NCI-H1694 treated with DMSO at 0.1 percent for 48 hours (cell line): ENCODE results near the gene SPTBN4.
"Not testable (repeated sequence)": the region's sequence is repeated elsewhere in the genome, so short reads cannot be mapped to it uniquely, and the experiment has no call there.

ENCODE experiments used
- DNase-seq: peaks from one replicate; lab custom pipeline; 2025; lab: John Stamatoyannopoulos, UW

Gene SPTBN4

DNA sequence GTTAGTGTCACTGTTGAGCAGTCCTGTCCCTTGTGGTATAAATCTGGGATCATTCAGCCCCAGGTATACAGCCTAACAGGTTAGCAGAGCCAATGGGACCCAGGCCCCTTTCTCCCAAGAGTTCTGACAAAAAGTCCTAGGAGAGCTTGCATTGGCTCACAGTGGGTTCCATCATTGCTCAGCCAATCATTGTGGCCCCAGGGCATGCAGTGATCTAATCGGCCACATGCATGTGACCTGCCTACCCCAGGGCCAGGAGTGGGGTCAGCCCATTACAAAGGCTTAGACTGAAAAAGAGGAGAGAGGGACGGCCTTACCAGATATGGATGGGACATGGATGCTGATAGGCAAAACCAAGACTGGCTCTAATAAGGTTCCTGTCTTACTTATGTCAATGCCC is 41.1 kb downstream of the SPTBN4 start:
- DNase-seq = no peak

DNA sequence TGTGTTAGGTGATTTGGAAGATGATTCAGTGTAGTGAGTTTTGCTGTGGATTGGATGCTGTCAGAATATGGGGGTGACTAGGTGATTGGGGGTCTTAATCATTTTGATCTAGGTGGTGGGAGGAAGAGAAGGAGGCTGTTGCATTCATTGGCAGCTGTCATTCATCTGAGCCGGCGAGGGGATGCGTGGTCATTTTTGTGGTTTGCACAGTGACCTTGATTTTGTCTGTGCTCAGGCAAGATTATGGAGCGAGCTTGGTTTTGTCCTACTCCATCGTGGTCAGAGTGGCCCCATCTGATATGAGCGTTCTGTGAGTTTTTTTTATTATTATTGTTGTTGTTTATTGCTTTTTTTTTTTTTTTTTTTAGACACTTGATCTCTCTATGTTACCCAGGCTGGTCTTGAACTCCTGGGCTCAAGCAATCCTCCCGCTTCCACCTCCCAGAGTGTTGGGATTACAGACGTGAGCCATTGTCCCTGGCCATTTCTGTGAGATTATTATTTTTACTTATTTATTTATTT is 42.0 kb downstream of the SPTBN4 start:
- no peak for DNase-seq

DNA sequence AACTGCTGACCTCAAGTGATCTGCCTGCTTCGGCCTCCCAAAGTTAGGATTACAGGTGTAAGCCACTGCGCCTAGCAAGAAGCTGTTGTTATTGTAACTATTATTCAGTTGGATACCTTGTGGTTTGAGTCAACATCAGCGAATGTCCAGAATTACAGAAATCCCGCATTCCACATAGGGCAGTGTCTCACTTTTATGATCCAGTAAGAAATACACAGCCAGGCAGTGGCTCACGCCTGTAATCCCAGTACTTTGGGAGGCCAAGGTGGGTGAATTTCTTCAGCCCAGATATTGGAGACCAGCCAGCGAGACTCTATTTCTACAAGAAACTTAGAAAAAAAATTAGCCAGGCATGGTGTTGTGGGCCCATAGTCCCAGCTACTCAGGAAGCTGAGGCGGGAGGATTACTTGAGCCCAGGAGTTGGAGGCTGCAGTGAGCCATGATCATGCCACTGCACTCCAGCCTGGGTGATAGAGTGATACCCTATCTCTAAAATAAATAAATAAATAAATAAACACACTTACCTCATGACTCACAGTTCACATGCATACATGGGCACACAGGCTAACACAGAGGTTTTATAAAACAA is 43.8 kb downstream of the SPTBN4 start:
- no peak for DNase-seq

DNA sequence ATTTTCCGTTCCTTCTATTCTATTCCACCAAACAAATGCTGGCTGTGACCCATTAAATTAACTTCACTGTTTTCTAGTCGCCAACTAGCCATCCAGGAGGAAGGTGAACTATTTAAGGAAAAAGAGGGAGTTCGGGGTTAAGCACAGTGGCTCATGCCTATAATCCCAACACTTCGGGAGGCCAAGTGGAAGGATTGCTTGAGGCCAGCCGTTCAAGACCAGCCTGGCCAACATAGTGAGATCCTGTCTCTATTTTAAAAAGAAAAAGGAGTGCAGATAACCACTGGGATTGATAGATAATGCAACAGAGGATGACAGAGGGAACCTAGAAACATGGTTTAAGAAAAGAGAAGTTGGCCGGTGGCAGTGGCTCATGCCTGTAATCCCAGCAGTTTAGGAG is 44.7 kb downstream of the SPTBN4 start:
- DNase-seq = no peak

DNA sequence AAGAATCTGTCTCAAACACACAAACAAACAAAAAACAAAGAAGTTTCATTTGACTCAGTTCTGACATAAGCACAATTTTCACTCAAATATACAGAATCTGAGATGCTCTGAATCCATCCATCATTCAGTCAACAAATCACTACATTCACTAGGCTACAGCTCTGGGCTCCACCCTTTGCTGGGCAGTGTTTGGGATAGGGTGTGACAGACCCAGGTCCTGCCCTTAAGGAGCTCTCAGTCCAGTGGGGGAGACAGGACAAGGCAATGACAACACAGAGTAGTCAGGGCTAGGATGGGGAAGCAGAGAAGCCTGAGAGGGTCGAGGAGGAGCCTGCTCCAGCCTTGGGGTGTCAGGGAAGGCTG is 45.3 kb downstream of the SPTBN4 start:
- no peak for DNase-seq

DNA sequence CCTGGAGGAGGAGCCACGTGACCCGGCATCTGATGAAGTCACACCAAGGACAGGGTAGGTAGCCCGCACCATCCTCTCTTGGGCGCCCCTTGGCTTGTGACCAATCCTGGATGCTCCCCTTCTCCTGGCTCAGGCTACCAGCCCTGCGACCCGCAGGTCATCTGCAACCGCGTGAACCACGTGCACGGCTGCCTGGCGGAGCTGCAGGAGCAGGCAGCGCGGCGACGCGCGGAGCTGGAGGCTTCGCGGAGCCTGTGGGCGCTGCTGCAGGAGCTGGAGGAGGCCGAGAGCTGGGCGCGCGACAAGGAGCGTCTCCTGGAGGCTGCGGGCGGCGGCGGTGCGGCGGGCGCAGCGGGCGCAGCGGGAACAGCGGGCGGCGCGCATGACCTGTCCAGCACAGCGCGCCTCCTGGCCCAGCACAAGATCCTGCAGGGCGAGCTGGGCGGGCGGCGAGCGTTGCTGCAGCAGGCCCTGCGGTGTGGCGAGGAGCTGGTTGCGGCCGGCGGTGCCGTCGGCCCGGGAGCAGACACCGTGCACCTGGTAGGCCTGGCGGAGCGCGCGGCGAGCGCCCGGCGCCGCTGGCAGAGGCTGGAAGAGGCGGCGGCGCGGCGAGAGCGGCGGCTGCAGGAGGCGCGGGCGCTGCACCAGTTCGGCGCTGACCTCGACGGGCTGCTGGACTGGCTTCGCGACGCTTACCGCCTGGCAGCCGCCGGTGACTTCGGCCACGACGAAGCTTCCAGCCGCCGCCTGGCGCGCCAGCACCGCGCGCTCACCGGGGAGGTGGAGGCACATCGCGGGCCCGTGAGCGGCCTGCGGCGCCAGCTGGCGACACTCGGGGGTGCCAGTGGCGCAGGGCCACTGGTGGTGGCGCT is 45.9 kb downstream of the SPTBN4 start:
- DNase-seq = no peak

DNA sequence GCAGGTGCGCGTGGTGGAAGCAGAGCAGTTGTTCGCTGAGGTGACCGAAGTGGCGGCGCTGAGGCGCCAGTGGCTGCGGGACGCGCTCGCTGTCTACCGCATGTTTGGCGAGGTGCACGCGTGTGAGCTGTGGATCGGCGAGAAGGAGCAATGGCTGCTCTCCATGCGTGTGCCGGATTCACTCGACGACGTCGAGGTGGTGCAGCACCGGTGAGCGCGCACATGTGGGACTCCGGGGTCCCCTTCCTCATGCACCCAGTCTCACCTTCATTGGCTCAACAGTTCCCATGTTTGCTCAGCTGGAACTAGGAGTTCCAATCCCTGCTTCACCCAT is 46.5 kb downstream of the SPTBN4 start:
- DNase-seq = no peak

DNA sequence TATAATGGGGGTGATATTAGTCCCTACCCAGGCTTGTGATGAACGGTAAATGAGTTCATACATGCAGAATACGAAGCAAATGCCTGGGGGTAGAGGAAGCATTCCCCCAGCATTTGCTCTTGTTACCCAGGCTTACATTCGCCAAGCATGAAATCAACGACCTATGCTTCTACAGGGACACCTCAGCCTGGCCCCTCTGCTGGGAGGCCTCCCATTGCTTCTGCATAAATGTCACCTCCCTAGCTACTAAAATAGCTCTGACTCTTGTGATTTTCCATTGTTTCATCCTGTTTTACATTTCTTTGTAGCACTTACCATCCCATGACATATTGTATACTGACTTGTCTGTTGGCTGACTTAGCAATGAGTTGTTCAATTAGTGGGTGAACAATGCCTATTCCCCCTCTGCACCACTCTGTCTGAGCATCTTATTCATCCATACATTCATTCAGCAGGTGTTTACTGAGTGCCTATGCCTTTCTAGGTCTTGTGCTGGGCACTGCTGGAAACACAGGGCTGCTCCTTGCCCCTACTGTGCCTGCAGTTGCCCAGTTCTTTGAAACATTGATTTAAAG is 47.0 kb downstream of the SPTBN4 start:
- no peak for DNase-seq

DNA sequence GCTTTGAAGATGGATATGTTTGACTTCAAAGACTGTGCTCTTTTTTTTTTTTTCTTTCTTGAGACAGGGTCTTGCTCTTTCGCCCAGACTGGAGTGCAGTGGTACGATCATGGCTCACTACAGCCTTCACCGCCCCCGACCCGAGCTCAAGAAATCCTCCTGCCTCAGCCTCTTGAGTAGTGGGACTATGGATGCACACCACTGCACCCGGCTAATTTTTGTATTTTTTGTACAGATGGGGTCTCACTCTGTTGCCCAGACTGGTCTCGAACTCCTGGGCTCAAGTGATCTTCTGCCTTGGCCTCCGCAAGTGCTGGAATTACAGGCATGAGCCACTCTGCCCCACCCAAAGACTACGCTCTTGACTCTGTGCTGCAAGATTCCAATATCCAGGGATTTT is 50.4 kb downstream of the SPTBN4 start:
- no peak for DNase-seq

DNA sequence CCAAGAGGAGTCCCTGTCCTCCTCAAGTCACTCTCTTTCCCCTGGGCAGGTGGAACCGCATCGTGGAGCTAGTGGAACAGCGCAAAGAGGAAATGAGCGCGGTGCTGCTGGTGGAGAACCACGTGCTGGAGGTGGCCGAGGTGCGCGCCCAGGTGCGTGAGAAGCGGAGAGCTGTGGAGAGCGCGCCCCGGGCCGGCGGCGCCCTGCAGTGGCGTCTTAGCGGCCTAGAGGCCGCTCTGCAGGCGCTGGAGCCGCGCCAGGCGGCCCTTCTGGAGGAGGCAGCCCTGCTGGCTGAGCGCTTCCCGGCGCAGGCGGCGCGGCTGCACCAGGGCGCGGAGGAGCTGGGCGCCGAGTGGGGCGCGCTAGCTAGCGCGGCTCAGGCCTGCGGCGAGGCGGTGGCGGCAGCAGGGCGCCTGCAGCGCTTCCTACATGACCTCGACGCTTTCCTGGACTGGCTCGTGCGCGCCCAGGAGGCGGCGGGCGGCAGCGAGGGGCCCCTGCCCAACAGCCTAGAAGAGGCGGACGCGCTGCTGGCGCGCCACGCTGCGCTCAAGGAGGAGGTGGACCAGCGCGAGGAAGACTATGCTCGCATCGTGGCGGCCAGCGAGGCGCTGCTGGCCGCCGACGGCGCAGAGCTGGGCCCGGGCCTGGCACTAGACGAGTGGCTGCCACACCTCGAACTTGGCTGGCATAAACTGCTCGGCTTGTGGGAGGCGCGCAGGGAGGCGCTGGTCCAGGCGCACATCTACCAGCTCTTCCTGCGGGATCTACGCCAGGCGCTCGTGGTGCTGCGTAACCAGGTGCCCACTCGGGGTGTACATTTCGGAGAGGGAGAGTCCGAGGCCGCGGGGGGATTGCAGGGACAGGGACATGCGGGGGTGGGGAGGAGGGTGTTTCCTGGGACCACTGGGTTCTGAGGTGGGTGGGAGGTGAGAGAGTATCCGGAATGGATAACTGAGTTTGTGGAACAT is 52.8 kb downstream of the SPTBN4 start:
- no peak for DNase-seq

DNA sequence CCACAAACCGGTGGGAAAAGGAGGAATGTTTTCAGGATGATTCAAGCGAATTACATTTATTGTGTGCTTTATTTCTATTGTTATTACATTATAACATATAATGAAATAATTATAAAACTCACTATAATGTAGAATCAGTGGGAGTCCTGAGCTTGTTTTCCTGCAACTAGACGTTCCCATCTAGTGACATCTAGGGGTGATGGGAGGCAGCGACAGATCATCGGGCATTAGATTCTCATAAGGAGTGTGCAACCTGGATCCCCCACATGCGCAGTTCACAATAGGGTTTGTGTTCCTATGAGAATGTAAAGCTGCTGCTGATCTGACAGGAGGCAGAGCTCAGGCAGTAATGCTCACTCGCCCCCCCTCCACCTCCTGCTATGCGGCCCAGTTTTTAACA is 54.5 kb downstream of the SPTBN4 start:
- no peak for DNase-seq

DNA sequence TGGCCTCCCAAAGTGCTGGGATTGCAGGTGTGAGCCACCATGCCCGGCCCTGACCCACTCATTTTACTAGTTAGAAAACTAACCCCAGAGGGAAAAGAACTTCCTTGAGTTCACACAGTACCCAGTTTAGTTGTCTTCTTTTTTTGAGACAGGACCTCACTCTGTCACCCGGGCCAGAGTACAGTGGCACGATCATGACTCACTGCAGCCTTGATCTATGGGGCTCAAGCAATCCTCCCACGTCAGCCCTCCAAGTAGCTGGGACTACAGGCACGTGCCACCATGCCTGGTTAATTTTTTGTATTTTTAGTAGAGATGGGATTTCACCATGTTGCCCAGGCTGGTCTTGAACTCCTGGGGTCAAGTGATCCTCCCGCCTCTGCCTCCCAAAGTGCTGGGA is 55.1 kb downstream of the SPTBN4 start:
- not testable (repeated sequence) for DNase-seq

DNA sequence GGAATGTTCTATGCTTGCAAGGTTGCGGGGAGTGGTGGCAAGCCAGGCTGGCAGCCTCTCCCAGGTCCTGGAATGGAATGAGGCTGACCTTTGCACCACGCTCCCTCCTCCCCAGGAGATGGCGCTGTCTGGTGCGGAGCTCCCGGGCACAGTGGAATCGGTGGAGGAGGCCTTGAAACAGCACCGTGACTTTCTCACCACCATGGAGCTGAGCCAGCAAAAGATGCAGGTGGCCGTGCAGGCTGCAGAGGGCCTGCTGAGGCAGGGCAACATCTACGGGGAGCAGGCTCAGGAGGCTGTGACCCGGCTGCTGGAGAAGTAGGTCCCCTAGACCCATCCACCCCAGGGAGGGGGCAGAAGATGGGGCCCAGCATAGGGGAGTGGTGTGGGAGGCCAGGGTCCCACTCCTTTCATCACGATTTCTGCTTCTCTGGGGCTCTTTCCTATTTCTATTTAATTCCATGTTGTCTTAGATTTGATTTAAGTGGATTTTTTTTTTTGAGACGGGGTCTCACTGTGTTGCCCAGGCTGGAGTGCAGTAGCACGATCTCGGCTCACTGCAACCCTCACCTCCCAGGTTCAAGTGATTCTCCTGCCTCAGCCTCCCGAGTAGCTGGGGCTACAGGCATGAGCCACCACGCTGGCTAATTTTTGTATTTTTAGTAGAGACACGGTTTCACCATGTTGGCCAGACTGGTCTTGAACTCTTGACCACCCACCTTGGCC is 56.7 kb downstream of the SPTBN4 start:
- DNase-seq = peak; percentile 69

DNA sequence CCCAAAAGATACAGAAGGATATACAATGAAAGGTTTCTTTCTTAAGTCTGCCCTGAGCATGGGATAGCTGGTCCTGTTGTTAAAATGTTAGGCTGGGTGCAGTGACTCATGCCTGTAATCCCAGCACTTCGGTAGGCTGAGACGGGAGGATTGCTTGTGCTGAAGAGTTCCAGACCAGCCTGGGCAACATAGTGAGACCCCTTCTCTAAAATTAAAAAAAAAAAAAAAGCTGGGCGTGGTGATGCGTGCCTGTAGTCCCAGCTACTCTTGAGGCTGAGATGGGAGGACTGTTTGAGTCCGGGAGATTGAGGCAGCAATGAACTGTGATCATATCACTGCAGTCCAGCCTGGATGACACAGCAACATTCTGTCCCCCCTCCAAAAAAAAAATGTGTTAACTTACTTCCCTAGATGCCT is 57.3 kb downstream of the SPTBN4 start:
- DNase-seq = no peak

DNA sequence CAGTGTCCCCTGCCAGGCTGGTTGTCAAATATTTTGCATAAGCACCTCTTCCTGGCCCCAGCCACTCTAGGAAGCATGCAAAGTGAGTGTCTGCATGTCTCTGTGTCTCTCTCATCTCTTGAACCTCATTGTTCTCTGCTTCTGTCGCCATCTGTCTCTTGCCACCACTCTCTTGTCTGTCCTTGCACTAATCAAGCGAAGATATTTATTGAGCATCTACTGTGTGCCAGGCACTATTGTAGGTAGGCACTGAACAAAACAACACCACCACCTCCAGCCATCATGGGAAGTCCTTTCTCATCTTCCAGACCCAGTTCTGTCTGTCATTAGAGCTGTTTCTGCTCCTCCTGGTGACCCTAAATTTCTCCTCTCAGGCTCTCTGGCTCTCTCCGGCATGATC is 57.9 kb downstream of the SPTBN4 start:
- no peak for DNase-seq

DNA sequence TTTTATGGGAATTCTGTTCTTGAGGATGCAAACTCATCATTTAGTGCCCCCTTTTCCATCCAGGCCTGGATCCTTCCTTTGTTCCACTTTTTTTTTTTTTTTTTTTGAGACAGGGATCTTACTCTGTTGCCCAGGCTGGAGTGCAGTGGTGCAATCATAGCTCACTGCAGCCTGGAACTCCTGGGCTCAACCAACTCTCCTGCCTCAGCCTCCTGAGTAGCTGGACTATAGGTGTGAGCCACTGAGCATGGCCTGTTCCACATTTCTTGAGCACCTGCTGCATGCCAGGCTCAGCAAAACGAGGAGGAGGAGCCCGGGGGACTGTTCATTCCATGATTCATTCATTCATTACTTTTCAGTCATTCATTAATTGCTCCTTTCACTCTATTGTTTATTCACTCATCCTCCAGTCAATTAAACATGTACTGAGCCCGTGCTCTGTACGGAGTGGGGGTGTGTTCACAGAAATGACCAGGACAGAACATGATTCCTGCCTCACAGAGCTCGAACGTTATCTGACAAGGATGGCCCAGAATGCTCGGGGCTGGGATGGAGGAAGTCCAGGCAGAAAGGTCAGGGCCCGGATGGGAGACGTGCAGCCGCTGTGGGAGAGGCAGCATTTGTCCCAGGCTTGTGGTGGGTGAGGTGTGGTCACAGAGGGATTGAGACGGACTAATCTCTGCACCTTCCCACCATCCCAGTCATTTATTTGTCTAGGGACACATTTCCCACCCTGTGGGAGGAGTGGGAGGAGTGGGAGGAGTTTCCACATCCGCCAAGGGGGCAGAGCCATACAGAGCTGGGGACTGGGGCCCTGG is 58.6 kb downstream of the SPTBN4 start:
- no peak for DNase-seq

DNA sequence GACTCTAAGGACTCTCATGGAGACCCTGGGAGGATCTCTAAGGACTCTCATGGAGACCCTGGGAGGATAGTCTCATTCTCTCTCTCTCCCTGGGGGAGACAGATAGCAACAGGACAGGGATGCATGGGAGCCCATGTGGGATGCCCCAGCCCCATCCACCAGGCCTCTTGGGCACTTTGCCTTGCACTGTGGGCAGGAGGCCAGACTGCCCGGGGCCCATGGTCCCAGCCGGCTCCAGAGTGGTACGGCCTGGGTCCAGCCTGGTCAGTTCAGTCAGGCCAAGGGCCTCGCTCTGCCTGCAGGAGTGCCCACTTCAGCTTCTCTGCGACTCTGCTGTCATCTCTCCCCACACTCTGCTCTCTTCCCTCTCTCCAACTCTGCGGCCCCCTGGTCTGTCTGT is 61.3 kb downstream of the SPTBN4 start:
- no peak for DNase-seq

DNA sequence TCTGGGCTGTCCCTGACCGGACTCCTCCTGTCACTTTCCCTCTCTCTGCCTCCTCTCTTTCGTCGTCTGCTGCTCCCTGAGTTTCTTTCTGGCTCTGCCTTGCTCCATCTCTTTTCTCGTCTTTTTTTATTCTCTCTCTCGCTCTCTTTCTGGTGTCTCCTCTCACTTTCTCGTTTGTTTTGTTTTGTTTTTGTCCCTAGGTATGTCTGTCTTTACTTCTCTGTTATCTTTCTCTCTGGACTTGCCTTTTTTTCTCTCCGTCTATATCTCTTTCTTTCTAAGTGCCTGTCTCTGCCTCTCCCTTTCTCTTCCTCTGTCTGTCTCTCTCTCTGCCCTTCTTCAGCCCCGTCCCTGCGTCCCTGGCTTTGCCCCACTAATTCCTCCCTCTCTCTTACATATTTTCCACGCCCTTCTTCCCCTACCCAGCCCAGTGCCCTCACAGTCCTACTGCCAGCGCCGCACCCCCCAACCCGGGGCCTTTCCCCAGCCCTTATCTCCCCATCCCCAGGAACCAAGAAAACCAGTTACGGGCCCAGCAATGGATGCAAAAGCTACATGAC is 61.8 kb downstream of the SPTBN4 start:
- DNase-seq = no peak

DNA sequence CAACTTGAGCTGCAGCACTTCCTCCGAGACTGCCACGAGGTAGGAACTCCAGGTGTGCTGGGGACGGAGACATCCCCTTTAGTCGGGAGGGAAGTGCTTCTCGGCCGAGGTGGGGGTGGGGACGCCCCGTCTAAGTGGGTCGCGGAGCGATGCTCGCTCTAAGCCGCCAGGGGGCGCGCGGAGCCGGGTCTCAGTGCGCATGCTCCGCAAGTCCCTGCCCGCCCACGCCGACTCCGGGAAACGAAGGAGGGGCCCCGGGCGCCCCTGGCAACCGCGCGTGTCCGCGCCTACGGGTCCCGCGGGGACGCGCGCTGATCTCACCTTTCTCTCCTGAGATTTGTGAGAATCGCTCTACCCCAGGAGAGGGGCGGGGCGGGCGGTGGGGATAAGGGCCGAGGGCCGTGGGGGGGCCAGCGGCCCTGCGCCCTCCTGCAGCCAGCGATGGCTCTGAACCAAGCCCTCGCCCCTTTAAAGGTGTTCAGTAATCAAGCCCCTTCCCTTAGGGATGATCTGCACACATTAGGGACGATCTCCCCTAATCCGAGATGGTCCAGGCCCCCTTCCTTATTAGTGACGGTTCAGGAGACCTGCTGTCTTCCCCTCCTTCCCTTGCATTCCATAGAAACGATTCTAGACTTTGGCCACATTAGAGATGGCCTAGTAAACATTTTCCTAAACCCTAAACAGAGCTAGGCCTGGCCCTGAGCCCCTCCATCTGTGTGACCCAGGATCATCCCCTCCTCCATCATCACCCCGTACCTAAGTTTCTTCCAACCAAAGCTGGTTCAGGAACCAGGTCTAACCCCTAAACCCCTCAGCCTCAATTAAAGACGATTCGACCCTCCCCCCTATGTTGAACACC is 62.5 kb downstream of the SPTBN4 start:
- peak; percentile 90 for DNase-seq
